ENCODE measurements around the gene SRCIN1.
"Not testable (repeated sequence)": the region's sequence is repeated elsewhere in the genome, so short reads cannot be mapped to it uniquely, and the experiment has no call there.

- not testable (repeated sequence) for TF ChIP-seq POLR2A, CTCF (IDR thresholded peaks at IDR 0.05)
These were observed 45.0 kb upstream of the SRCIN1 start for GRCh38 chr17:38650653-38651173.

Measured in breast epithelium (tissue), 3 donors.